ENCODE results near the gene NDUFAF8.

The NDUFAF8 gene

DNA sequence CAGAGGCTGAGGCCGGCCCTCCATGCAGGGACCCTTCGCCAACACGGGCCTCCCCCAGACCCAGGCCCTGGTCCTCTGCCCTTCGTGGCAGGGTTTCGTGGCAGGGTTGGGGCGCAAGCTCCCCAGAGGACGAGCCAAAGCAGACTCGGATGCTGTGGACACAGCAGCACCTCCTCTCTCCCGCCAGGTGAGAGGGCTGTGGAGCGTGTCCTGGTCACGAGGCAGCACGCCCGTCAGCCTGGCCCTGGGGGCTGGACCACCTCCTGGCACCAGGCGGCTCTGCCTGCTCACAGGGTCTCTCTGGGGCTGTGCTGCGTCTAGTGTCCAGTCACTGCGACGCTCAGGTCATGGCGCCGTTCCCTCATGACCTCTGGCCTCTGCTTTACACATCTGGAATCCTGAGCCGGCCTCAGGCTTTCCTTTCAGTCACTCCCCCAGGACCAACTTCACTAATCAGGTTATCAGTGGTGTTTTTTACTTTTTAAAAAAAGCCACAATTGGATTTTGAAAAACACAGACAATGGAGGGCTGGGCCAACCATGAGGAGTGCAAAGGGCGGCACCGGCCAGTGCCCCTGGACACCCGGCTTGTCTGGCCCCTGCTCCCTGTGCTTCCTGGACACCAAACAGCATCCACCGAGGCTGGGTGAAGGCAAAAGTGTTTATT lies 5.4 kb downstream of the NDUFAF8 start:
- H3K27ac ChIP-seq: peak overlapping the region; percentile 92
- POLR2A ChIA-PET (ENCODE audit: low non-redundant PET): no interaction called here

DNA sequence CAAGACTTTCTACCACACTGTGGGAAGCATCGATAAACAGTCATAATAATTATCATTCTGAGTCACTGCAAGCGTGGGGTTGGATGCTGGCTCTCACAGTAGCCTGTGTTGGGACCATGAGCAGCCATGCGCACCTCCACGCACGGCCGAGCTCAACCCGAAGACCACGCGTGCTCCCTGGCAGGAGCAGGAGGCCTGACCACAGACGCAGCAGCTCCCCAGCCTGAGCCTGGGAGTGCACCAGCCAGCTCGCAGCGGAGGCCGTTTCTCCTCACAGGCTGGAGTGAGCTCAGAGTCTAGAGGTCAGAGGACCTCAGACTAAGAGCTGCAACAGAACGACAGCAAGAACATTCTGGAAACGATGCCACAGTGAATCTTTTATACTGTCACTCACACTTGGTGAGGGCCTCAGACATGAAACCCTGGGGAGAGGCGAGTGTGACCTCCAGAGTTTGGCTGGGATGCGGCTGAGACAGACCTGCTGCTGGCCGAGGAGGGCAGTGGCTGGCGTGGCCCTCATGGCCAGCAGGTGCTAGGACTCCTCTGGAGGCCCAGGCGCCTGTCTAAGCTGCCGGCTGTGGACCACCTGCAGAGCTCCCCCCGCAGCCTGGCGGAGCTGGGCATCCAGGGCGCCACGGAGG lies 6.0 kb downstream of the NDUFAF8 start:
- TF ChIP-seq, protein P1, sequence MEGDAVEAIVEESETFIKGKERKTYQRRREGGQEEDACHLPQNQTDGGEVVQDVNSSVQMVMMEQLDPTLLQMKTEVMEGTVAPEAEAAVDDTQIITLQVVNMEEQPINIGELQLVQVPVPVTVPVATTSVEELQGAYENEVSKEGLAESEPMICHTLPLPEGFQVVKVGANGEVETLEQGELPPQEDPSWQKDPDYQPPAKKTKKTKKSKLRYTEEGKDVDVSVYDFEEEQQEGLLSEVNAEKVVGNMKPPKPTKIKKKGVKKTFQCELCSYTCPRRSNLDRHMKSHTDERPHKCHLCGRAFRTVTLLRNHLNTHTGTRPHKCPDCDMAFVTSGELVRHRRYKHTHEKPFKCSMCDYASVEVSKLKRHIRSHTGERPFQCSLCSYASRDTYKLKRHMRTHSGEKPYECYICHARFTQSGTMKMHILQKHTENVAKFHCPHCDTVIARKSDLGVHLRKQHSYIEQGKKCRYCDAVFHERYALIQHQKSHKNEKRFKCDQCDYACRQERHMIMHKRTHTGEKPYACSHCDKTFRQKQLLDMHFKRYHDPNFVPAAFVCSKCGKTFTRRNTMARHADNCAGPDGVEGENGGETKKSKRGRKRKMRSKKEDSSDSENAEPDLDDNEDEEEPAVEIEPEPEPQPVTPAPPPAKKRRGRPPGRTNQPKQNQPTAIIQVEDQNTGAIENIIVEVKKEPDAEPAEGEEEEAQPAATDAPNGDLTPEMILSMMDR (conservative IDR thresholded peaks at IDR 0.05; ENCODE audit: low read depth): no peak
- ChIA-PET POLR2A (ENCODE audit: low non-redundant PET) (no interaction called here), CTCF (interaction anchor here (1.1 kb wide), 1 partner anchor 240 kb away, joined by 3 read pairs; no protein-coding TSS in a partner anchor)
- no peak for DNase-seq (ENCODE audit: low spot score)
- peak overlapping the region; percentile 92 for H3K27ac ChIP-seq

More for the DNA sequence above, 5.4 kb downstream of the NDUFAF8 start:
- CTCF ChIA-PET: no interaction called here
- TF ChIP-seq, protein P1 (conservative IDR thresholded peaks at IDR 0.05; ENCODE audit: low read depth): no peak
- no peak for DNase-seq (ENCODE audit: low spot score)

DNA sequence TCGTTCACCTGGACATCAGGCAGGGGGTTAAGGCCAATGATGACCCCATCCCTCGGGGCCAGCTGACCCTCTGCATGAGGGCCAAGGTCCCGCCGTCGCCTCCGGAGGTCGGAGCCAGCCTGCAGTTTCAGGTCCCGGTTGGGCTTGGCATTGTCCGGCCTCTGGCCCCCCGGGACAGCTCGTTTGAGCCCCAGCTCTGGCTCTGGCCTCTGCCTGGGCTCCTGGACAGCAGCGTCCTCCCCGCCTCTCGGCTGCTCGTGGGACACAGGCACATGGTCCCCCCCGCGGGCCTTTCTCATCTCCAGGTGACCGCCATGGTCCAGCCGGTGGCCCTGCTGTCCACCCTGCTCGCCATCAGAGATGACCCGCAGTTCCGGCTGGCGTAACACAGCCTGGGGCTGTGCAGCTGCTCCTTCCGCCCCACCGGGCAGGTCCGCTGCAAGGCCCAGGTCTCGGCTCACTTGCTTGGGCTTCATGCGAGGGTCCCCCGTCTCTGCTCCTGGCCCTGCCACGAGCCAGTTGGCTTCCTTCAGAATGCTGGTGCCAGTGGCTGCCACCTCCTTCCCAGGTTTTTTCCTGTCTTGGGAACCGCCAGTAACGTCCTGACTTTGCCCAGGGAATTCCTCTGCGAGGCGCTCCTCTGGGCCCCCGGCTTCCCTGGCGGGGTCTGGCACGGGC lies 6.7 kb downstream of the NDUFAF8 start:
- ChIA-PET POLR2A (ENCODE audit: low non-redundant PET) (no interaction called here), CTCF (interaction anchor here (1.1 kb wide), 1 partner anchor 239 kb away, joined by 3 read pairs; no protein-coding TSS in a partner anchor)
- DNase-seq (ENCODE audit: low spot score): no peak
- TF ChIP-seq, protein P1 (conservative IDR thresholded peaks at IDR 0.05; ENCODE audit: low read depth): no peak
- peak overlapping the region; percentile 92 for H3K27ac ChIP-seq

DNA sequence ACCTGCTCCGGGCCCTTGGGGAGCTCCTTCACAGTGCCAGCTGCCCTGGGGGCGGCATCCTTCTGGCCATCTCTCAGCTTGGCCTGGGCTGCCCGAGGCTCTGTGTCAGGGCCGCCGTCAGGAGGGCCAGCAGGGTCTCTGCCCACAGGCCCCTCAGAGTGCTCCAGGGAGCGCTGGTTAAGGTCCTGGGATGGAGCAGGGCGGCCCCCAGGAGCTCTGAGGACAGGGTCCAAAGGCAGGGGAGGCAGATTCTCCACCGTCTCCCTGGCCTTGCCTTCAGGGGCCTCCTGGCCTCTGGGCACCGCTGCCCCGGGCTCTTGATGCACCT lies 7.2 kb downstream of the NDUFAF8 start:
- no peak for DNase-seq (ENCODE audit: low spot score)
- TF ChIP-seq, protein P1 (conservative IDR thresholded peaks at IDR 0.05; ENCODE audit: low read depth): no peak
- CTCF ChIA-PET: no interaction called here
- POLR2A ChIA-PET (ENCODE audit: low non-redundant PET): no interaction called here
- H3K27ac ChIP-seq: peak overlapping the region; percentile 92

DNA sequence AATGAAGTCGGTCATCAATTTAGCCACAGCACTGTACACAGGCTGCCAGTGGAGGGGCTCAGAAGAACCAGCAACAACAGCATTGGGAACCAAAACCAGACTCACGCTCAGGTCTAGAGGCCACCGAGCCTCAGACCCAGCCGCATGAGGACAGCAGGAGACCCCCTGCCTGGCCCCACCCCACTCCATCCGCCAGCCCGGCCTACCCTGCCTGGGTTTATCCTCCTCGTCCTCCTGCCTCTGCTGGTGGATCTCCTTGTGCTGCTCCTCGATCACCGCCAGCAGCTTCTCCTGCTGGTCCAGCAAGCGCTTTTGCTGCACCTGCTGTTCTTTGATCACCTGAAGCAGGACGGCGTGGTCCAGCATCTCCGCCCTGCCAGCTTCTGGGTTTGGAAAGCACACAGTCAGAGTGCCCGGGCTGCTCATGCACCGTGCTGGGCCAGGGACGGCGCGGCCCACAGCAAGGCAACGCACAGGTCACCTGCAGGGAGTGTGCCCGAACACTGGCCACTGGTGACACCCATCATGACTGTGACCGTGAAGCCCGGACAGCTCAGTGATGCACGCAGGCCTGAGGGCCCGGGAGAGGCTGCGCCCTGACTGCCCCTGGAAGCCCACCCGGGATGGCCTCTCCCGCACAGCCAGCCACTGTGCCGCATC lies 7.7 kb downstream of the NDUFAF8 start:
- CTCF ChIA-PET: no interaction called here
- H3K27ac ChIP-seq: peak overlapping the region; percentile 92
- TF ChIP-seq, protein P1 (conservative IDR thresholded peaks at IDR 0.05; ENCODE audit: low read depth): no peak
- no peak for DNase-seq (ENCODE audit: low spot score)
- POLR2A ChIA-PET (ENCODE audit: low non-redundant PET): no interaction called here

DNA sequence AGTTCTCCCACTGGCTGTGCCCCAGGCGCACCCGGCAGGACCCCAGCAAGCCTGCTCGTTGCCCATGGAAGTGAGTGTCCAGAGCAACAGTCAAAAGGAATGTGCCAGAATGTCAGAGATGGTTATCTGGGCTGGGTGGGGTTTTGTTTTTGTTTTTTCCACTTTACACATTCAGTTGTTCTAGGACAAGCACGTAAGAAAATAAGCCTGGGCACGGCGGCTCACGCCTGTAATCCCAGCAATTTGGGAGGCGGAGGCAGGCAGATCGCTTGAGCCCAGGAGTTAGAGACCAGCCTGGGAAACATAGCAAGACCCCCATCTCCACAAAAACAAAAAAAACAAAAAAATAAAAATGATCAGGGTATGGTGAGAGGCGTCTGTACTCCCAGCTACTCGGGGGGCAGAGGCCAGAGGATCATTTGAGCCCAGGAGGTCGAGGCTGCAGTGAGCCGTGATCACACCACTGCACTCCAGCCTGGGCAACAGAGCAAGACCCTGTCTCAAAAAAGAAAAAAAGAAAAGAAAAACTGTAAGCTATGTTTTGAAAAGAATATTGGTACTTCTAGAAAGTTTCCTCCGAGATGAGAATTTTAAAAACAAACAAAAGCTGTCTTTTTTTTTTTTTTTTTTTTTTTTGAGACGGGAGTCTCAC lies 8.3 kb downstream of the NDUFAF8 start:
- ChIA-PET CTCF (no interaction called here), POLR2A (ENCODE audit: low non-redundant PET) (interaction anchor here (0.7 kb wide), 1 partner anchor 186 kb away, joined by 5 read pairs; no protein-coding TSS in a partner anchor)
- TF ChIP-seq, protein P1 (conservative IDR thresholded peaks at IDR 0.05; ENCODE audit: low read depth): no peak
- H3K27ac ChIP-seq: peak overlapping the region; percentile 92; the same call in 1 of the 2 replicates
- no peak for DNase-seq (ENCODE audit: low spot score)
